OCI-LY3 (cell line): ENCODE data around the gene OR5AK2.
"Not testable (repeated sequence)": the region's sequence is repeated elsewhere in the genome, so short reads cannot be mapped to it uniquely, and the experiment has no call there.

Source experiments
- H2AFZ ChIP-seq: fragments of 200-600, 300-600 bp; shearing (Covaris generic); 2 replicates; pipeline ENCODE4 v1.6.0; 2014; ENCODE audit warnings: antibody characterized with exemption, low read depth, low read length
- H3K27ac ChIP-seq: fragments of 200-600, 300-600 bp; sonication (generic); 2 replicates; pipeline ENCODE4 v1.5.1; 2014; ENCODE audit warnings: mild to moderate bottlenecking, low read length, moderate library complexity, mixed read lengths
- H3K27me3 ChIP-seq: fragments of 200-600, 300-600 bp; sonication (generic); 2 replicates; pipeline ENCODE4 v1.6.1; 2014; ENCODE audit warnings: low read depth, low read length, mixed read lengths
- H3K36me3 ChIP-seq: fragments of 200-600, 300-600 bp; sonication (generic); replicated peaks from 2 replicates; pipeline ENCODE3; 2014; ENCODE audit warnings: low read depth, low read length, mixed read lengths
- H3K4me1 ChIP-seq: fragments of 300-600, 200-600 bp; sonication (generic); 2 replicates; pipeline ENCODE4 v1.6.1; 2014; ENCODE audit warnings: low read length, mixed read lengths
- H3K4me2 ChIP-seq: fragments of 200-600, 300-600 bp; sonication (generic); 2 replicates; pipeline ENCODE4 v1.6.1; 2014; ENCODE audit warnings: low read length, mixed read lengths
- H3K4me3 ChIP-seq: fragments of 300-600, 200-600 bp; sonication (generic); 2 replicates; pipeline ENCODE4 v1.5.1; 2014; ENCODE audit warnings: antibody characterized with exemption, mild to moderate bottlenecking, low read length, moderate library complexity
- H3K79me2 ChIP-seq: fragments of 300-600, 200-600 bp; shearing (Covaris generic); 2 replicates; pipeline ENCODE4 v1.6.1; 2014; ENCODE audit warnings: mild to moderate bottlenecking, low read length, mixed read lengths
- H3K9ac ChIP-seq: fragments of 300-600, 200-600 bp; shearing (Covaris generic); 2 replicates; pipeline ENCODE4 v1.6.0; 2014; ENCODE audit warnings: mild to moderate bottlenecking, low read length, moderate library complexity
- H3K9me3 ChIP-seq: fragments of 200-600, 300-600 bp; shearing (Covaris generic); 2 replicates; pipeline ENCODE4 v1.6.1; 2014; ENCODE audit warnings: low read length, mixed read lengths; ENCODE audit not compliant: insufficient read depth
- H4K20me1 ChIP-seq: fragments of 200-600, 300-600 bp; sonication (generic); 2 replicates; pipeline ENCODE4 v1.6.1; 2016; ENCODE audit warnings: low read length, mixed read lengths; ENCODE audit not compliant: insufficient read depth
- EZH2phosphoT487 ChIP-seq: fragments of 200-600 bp; shearing (Covaris generic); IDR thresholded peaks from 2 replicates; pipeline ENCODE4 v1.6.1; 2018; ENCODE audit warnings: antibody characterized with exemption, mixed run types, low read depth
- TF ChIP-seq, protein P1 (sequence below): fragments of 200-600, 300-600 bp; sonication (generic); IDR thresholded peaks from 2 replicates; pipeline ENCODE4 v1.5.1; 2014; ENCODE audit warnings: antibody characterized with exemption, low read length, low read depth

Gene OR5AK2, protein sequence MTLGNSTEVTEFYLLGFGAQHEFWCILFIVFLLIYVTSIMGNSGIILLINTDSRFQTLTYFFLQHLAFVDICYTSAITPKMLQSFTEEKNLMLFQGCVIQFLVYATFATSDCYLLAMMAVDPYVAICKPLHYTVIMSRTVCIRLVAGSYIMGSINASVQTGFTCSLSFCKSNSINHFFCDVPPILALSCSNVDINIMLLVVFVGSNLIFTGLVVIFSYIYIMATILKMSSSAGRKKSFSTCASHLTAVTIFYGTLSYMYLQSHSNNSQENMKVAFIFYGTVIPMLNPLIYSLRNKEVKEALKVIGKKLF

DNA sequence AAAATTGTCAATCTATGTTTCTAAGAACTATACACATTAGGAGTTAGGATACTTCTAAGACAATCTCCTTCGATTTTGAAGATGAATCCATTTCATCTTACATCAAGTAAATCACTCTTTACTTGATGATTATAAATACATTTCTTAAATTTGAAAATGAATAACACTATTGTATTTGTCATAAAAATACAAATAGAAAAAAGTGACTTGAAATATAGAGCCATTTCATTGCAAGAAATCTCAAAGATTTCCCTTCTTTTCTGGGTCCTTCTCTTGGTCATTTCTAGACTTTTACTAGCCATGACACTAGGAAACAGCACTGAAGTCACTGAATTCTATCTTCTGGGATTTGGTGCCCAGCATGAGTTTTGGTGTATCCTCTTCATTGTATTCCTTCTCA, at the start of gene OR5AK2:
TSS of gene OR5AK2 (plus strand) at position 301 of the 400 bp plus-strand sequence. CDS start at position 301, 0 bp downstream.
- 0 out of 2 replicates have a peak, but pooled peaks cover 3% of the 10 kb centered on the region for H3K27me3 ChIP-seq

DNA sequence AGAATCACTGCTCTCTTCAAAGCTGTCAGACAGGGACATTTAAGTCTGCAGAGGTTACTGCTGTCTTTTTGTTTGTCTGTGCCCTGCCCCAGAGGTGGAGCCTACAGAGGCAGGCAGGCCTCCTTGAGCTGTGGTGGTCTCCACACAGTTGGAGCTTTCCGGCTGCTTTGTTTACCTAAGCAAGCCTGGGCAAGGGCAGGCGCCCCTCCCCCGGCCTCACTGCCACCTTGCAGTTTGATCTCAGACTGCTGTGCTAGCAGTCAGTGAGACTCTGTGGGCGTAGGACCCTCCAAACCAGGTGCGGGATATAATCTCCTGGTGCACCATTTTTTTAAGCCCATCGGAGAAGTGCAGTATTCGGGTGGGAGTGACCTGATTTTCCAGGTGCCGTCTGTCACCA, 43.2 kb upstream of the OR5AK2 start:
- H4K20me1 ChIP-seq, H3K9ac ChIP-seq, H3K4me3 ChIP-seq, H3K27me3 ChIP-seq, H2AFZ ChIP-seq, H3K79me2 ChIP-seq, H3K4me2 ChIP-seq, H3K4me1 ChIP-seq, H3K27ac ChIP-seq, H3K9me3 ChIP-seq, H3K36me3 ChIP-seq: not testable (repeated sequence)

More for the DNA sequence above, at the start of gene OR5AK2:
- Histone ChIP-seq H4K20me1 (no peaks in the 10 kb centered on the region), H3K4me1 (no peaks in the 10 kb centered on the region), H3K36me3 (no peaks in the 10 kb centered on the region), H3K9ac (no peak within 1 kb of the TSS), H3K27ac (no peak within 1 kb of the TSS), H2AFZ (no peak within 1 kb of the TSS), H3K79me2 (no peaks in the 10 kb centered on the region), H3K4me3 (no peak within 1 kb of the TSS), H3K4me2 (no peak within 1 kb of the TSS), H3K9me3 (no peaks in the 10 kb centered on the region)
- TF ChIP-seq EZH2phosphoT487, result no peak
- TF ChIP-seq, protein P1, sequence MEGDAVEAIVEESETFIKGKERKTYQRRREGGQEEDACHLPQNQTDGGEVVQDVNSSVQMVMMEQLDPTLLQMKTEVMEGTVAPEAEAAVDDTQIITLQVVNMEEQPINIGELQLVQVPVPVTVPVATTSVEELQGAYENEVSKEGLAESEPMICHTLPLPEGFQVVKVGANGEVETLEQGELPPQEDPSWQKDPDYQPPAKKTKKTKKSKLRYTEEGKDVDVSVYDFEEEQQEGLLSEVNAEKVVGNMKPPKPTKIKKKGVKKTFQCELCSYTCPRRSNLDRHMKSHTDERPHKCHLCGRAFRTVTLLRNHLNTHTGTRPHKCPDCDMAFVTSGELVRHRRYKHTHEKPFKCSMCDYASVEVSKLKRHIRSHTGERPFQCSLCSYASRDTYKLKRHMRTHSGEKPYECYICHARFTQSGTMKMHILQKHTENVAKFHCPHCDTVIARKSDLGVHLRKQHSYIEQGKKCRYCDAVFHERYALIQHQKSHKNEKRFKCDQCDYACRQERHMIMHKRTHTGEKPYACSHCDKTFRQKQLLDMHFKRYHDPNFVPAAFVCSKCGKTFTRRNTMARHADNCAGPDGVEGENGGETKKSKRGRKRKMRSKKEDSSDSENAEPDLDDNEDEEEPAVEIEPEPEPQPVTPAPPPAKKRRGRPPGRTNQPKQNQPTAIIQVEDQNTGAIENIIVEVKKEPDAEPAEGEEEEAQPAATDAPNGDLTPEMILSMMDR, result no peak

DNA sequence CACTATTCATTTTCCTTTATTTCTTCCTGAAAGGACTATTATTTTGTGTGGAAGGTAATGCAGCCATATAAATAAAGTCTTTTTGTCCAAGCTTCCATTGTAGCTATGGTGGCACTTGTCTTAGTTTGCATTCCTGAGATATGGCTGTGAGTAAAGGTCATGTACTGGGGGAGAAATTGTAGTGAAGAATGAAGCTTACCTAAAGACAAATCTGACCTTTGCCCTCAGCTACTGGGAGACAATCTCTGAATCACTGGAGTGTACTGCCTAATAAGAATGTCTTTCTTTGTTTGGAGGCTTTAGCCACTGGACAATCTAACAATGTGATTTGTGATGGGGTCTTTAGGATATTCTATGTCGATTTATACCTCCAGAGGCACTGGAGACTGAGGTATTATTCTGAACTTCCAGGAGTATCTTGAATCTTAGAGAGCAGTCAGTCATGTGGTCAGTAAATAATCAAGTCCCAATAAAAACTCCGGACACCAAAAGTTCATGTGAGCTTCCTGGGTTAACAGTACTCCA, 39.7 kb upstream of the OR5AK2 start:
- Histone ChIP-seq H3K4me1 (no peaks in the 10 kb centered on the region), H4K20me1 (no peaks in the 10 kb centered on the region), H2AFZ (no peak overlapping the region), H3K27ac (no peak overlapping the region), H3K4me2 (no peak overlapping the region), H3K9ac (no peak overlapping the region), H3K36me3 (no peaks in the 10 kb centered on the region), H3K4me3 (no peak overlapping the region), H3K79me2 (no peaks in the 10 kb centered on the region), H3K9me3 (no peaks in the 10 kb centered on the region), H3K27me3 (no peaks in the 10 kb centered on the region)
- TF ChIP-seq EZH2phosphoT487, result no peak
- TF ChIP-seq, protein P1, result no peak

DNA sequence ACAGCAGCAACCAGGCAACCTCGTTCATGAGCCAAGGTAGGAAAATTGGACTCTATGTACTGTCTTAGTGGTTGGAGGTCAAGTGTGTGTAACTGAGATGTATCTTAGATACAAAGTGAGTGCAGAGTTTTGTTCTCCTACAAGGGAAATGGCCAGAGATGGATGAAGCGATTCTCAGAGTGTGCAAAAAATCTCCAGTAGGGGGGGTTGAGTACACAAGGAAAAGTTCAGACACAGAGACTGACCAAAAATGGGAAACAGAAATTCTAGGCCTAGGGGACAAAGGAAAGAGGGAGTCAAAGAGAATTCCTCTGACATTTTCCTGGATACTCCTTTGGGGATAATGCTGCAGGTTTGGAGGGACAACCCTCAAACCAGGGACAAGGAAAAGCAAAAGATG, 38.2 kb upstream of the OR5AK2 start:
- Histone ChIP-seq H3K79me2 (no peaks in the 10 kb centered on the region), H3K9me3 (no peaks in the 10 kb centered on the region), H4K20me1 (no peaks in the 10 kb centered on the region), H3K9ac (no peak overlapping the region), H3K27me3 (no peaks in the 10 kb centered on the region), H3K27ac (no peak overlapping the region), H3K4me3 (no peak overlapping the region), H3K4me1 (no peaks in the 10 kb centered on the region), H2AFZ (no peak overlapping the region), H3K36me3 (no peaks in the 10 kb centered on the region), H3K4me2 (no peak overlapping the region)
- no peak for TF ChIP-seq EZH2phosphoT487
- TF ChIP-seq, protein P1, result no peak

DNA sequence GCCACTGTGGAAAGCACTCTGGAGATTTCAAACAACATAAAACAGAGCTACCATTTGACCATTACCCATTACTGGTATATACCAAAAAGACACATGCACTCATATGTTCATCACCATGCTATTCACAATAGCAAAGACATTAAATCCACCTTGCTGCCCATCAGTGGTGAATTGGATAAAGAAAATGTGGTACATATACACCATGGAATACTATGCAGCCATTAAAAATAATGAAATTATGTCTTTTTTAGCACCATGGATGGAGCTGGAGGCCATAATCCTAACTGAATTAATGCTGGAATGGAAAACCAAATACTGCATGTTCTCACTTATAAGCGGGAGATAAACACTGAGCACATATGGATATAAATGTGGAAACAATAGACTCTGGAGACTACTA, 34.8 kb upstream of the OR5AK2 start:
- H3K4me1 ChIP-seq, H3K4me3 ChIP-seq, H3K9ac ChIP-seq, H3K27me3 ChIP-seq, H3K9me3 ChIP-seq, H3K27ac ChIP-seq, H3K36me3 ChIP-seq, H3K79me2 ChIP-seq, H3K4me2 ChIP-seq, H4K20me1 ChIP-seq, H2AFZ ChIP-seq: not testable (repeated sequence)
